Subcutaneous abdominal adipose tissue (tissue), 5 donors: ENCODE measurements around the gene HLTF.
"Not testable (repeated sequence)": the region's sequence is repeated elsewhere in the genome, so short reads cannot be mapped to it uniquely, and the experiment has no call there.

Source experiments
- H3K27ac ChIP-seq: one replicate; pipeline ENCODE4 v1.7.0; 2013; ENCODE audit warnings: low read depth, mild to moderate bottlenecking, inconsistent platforms, low read length, moderate library complexity
- H3K27me3 ChIP-seq, 5 donors: one replicate each; pipeline ENCODE4 v1.7.0; 2013; ENCODE audit warnings: low read length in 5 of 5, inconsistent platforms in 1 of 5; ENCODE audit not compliant: control insufficient read depth in 5 of 5, insufficient read depth in 4 of 5
- H3K36me3 ChIP-seq, 5 donors: one replicate each; pipeline ENCODE4 v1.7.0; 2013; ENCODE audit warnings: low read length in 5 of 5; ENCODE audit not compliant: control insufficient read depth in 5 of 5, insufficient read depth in 5 of 5
- H3K4me1 ChIP-seq, 5 donors: one replicate each; pipeline ENCODE4 v1.7.0; 2013; ENCODE audit warnings: low read length in 5 of 5, mild to moderate bottlenecking in 3 of 5, moderate library complexity in 1 of 5; ENCODE audit not compliant: control insufficient read depth in 5 of 5, insufficient read depth in 5 of 5
- H3K4me3 ChIP-seq, 5 donors: one replicate each; pipeline ENCODE4 v1.7.0; 2013; ENCODE audit warnings: low read length in 5 of 5, low read depth in 1 of 5
- H3K9ac ChIP-seq, 5 donors: one replicate each; pipeline ENCODE4 v1.7.0; 2013; ENCODE audit warnings: low read length in 5 of 5, mild to moderate bottlenecking in 4 of 5, moderate library complexity in 3 of 5
- H3K9me3 ChIP-seq, 5 donors: one replicate each; pipeline ENCODE4 v1.7.0; 2013; ENCODE audit warnings: low read length in 5 of 5; ENCODE audit not compliant: control insufficient read depth in 5 of 5
- donor health status: healthy.
- donor health status: healthy.
- donor health status: healthy.
- donor health status: healthy.
- donor health status: healthy.

Gene HLTF

DNA sequence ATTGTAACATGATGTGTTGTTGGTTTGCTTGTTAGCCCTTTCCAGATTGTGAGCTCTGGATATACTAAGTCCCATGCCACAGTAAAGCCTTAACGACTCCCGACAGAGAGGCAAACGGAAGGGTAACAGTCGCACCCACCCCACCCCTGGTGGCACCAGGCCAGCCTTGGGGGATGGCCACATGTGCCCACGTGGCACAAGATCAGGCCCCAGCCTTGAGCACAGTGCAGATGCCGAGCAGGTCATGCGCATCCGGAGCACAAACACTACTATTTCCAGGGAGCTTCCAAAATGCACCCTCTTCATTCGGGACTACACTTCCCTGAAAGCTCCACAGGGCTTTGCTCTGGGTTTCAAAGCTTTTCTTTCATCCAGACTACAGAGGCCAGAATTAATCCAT lies 32.4 kb upstream of the HLTF start:
- Histone ChIP-seq H3K36me3 (no peaks in the 10 kb centered on the region), H3K4me1 (peaks cover 0 to 8% (median 3%) of the 10 kb centered on the region in 5 donors), H3K9ac (no peak overlapping the region), H3K27ac (no peak overlapping the region), H3K4me3 (no peak overlapping the region), H3K27me3 (no peaks in the 10 kb centered on the region), H3K9me3 (no peaks in the 10 kb centered on the region)

DNA sequence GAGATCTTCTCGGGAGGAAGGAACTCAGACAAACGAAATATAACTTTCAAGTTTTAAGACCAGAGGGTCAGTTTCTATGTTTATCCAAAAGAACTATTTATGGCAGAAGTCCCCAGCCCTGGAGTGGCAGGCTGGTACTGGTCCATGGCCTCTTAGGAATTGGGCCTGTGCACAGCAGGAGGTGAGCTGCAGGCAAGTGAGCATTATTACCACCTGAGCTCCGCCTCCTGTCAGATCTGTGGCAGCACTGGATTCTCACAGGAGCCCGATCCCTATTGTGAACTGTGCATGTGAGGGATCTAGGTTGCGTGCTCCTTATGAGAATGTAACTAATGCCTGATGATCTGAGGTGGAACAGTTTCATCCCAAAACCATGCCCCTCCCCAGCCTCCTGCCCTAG lies 28.8 kb upstream of the HLTF start:
- Histone ChIP-seq H3K36me3 (no peaks in the 10 kb centered on the region), H3K27me3 (no peaks in the 10 kb centered on the region), H3K9ac (no peak overlapping the region), H3K27ac (no peak overlapping the region), H3K4me1 (peaks cover 0 to 8% (median 3%) of the 10 kb centered on the region in 5 donors), H3K9me3 (no peaks in the 10 kb centered on the region), H3K4me3 (no peak overlapping the region)

DNA sequence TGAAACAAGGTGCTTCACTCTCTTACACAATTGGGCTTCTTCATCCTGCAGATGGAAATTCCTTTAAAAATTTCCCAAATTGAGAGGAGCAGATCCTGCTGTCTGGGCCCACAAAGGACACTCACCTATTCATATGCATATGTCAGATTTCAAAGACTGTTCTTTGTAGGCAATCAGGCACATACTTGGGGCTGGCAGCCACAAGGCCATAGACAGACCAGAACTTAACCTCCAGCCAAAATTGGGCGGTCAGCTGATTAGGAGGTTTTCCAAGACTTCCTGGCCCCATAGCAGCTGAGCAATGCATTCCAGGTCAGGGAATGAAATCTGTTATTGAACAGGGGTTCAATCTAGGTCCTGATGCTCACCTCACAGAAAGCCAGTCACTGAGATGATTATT lies 28.1 kb upstream of the HLTF start:
- no peaks in the 10 kb centered on the region for H3K36me3 ChIP-seq
- H3K4me3 ChIP-seq, result no peak overlapping the region
- H3K27me3 ChIP-seq, result no peaks in the 10 kb centered on the region
- H3K9me3 ChIP-seq, result no peaks in the 10 kb centered on the region
- H3K9ac ChIP-seq, result no peak overlapping the region
- H3K27ac ChIP-seq, result no peak overlapping the region
- peaks cover 0 to 8% (median 3%) of the 10 kb centered on the region in 5 donors for H3K4me1 ChIP-seq

DNA sequence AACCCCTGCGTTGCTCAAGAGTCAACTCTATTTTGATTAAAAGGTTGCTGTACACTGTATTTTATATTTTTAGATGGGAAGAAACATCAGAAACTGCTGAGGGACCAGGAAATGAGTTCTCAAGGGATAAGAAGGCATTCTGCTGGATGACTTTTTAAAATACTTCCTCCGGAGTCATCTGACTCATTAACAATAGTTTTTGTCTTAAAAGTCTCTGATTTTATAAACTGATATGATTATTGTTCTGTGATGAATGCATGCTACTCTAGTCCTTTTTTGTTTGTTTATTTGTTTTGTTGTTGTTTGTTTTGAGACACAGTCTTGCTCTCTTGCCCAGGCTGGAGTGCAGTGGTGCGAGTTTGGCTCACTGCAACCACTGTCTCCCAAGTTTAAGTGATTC lies 18.2 kb upstream of the HLTF start:
- peaks cover 0 to 10% (median 2%) of the 10 kb centered on the region in 5 donors for H3K9me3 ChIP-seq
- H3K27me3 ChIP-seq, result peaks cover 0 to 2% (median 0%) of the 10 kb centered on the region in 5 donors
- H3K4me1 ChIP-seq, result peaks cover 0 to 4% (median 0%) of the 10 kb centered on the region in 5 donors
- no peak overlapping the region for H3K27ac ChIP-seq
- no peaks in the 10 kb centered on the region for H3K36me3 ChIP-seq
- no peak overlapping the region for H3K4me3 ChIP-seq
- no peak overlapping the region for H3K9ac ChIP-seq

DNA sequence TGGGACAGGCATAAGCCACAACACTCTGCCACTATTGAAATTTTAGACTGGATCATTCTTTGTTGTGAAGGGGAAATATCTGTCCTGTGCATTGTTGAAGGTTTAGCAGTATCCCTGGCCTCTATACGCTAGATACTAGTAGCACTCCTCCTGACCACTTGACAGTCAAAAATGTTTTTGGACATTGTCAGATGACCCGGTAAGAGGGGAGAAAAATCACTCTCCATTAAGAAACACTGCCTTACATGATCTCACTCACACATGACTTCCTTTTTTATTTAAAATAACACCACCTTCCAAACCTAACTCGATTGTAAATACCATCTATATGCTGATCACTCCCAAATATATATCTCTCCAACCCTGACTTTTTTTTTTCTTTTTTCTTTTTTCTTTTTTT lies 15.3 kb upstream of the HLTF start:
- Histone ChIP-seq H3K36me3 (no peaks in the 10 kb centered on the region), H3K4me1 (peaks cover 0 to 4% (median 4%) of the 10 kb centered on the region in 5 donors), H3K27ac (no peak overlapping the region), H3K9me3 (peaks cover 0 to 9% (median 2%) of the 10 kb centered on the region in 5 donors), H3K27me3 (peaks cover 0 to 2% (median 0%) of the 10 kb centered on the region in 5 donors), H3K4me3 (no peak overlapping the region), H3K9ac (no peak overlapping the region)

DNA sequence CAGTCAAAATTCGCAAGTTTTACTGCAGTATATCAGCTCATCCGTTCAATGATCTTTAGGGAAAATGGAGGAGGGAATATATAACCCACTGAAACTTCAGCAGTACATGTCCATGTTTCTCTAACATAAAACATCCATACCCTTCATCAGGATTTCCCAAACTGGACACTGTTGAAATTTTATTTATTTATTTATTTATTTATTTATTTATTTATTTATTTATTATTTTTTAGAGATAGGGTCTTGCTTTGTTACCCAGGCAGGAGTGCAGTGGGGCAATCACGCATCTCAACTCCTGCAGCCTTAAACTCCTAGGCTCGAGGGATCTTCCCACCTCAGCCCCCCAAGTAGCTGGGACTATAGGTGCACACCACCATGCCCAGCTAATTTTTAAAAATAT lies 14.8 kb upstream of the HLTF start:
- peaks cover 0 to 4% (median 4%) of the 10 kb centered on the region in 5 donors for H3K4me1 ChIP-seq
- no peak overlapping the region for H3K27ac ChIP-seq
- no peak overlapping the region for H3K4me3 ChIP-seq
- H3K27me3 ChIP-seq, result peaks cover 0 to 2% (median 0%) of the 10 kb centered on the region in 5 donors
- H3K9ac ChIP-seq, result no peak overlapping the region
- no peaks in the 10 kb centered on the region for H3K36me3 ChIP-seq
- peaks cover 0 to 8% (median 2%) of the 10 kb centered on the region in 5 donors for H3K9me3 ChIP-seq

DNA sequence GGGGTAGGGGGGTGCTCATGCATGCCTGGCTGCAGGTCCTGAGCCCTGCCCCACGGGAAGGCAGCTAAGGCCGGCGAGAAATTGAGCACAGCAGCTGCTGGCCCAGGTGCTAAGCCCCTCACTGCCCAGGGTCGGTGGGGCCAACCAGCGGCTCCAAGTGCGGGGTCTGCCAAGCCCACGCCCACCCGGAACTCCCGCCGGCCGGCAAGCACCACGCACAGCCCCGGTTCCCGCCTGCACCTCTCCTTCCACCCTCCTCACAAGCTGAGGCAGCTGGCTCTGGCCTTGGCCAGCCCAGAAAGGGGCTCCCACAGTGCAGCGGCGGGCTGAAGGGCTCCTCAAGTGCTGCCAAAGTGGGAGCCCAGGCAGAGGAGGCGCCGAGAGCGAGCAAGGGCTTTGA lies 11.7 kb upstream of the HLTF start:
- not testable (repeated sequence) for H3K27ac ChIP-seq

DNA sequence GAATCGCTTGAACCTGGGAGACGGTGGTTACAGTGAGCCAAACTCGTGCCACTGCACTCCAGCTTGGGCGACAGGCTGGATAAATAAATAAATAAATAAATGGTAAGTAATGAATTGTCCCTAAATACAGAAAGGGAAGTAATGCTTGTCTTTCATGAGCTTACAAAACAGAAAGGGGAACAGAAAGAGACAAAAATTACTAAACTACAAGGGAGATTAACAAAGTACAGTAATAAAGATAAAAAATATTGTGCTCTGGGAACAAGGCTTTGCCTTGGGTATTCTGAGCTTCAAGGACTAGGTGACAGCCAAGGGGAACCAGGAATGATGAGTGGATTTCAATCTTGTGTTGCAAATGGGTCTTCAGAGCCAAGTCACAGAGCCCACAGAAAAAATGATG lies 9.2 kb upstream of the HLTF start:
- Histone ChIP-seq H3K4me1 (peaks cover 0 to 10% (median 4%) of the 10 kb centered on the region in 5 donors), H3K36me3 (no peaks in the 10 kb centered on the region), H3K27ac (no peak overlapping the region), H3K27me3 (no peaks in the 10 kb centered on the region), H3K9ac (no peak overlapping the region), H3K4me3 (no peak overlapping the region), H3K9me3 (no peaks in the 10 kb centered on the region)

More for the DNA sequence above, 11.7 kb upstream of the HLTF start:
- not testable (repeated sequence) for H3K27me3 ChIP-seq, H3K4me3 ChIP-seq, H3K9me3 ChIP-seq, H3K9ac ChIP-seq, H3K36me3 ChIP-seq, H3K4me1 ChIP-seq

DNA sequence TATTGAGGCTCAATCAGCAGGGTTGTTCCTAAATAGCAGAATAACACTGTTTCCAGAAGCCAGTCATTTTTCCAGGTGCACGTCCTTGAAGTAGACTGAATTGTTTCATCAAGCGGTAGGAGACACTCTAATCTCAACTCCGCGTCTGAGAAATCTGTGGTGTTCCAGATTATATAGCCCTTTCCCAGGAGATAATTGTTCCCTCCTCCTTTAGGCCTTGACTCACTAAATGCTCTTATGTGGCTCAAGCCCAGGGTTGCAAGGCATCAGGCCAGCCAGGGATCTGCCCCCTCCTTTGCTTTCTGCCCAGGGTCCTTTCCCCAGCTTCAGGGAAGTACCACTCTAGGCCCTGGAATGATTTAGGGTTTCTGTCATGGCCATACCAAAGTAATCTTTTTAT lies 5.7 kb upstream of the HLTF start:
- Histone ChIP-seq H3K36me3 (no peaks in the 10 kb centered on the region), H3K27ac (no peak overlapping the region), H3K4me3 (no peak overlapping the region), H3K27me3 (no peaks in the 10 kb centered on the region), H3K9ac (no peak overlapping the region), H3K4me1 (peaks cover 0 to 21% (median 5%) of the 10 kb centered on the region in 5 donors), H3K9me3 (no peaks in the 10 kb centered on the region)

DNA sequence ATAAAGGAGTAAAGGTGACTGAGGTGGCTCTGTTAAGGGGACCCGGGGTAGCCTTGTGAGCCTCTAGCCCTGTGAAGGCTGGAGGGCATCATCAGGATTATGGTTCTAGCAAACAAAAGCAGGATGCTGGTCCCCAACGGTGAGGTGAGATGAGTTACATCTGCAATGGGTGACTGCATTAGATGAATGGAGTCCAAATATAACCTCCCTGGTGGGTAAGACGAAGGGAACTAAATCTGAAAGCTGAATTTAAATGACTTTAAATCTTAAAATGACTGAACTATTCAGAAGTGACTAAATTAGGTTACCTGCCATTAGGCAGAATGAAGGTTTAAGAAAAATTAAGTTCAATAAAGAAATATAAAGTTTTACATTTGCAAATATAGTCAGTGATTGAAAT lies 4.6 kb upstream of the HLTF start:
- Histone ChIP-seq H3K27me3 (no peaks in the 10 kb centered on the region), H3K4me3 (no peak overlapping the region), H3K4me1 (peaks cover 0 to 28% (median 10%) of the 10 kb centered on the region in 5 donors), H3K27ac (no peak overlapping the region), H3K9me3 (no peaks in the 10 kb centered on the region), H3K36me3 (no peaks in the 10 kb centered on the region), H3K9ac (no peak overlapping the region)

DNA sequence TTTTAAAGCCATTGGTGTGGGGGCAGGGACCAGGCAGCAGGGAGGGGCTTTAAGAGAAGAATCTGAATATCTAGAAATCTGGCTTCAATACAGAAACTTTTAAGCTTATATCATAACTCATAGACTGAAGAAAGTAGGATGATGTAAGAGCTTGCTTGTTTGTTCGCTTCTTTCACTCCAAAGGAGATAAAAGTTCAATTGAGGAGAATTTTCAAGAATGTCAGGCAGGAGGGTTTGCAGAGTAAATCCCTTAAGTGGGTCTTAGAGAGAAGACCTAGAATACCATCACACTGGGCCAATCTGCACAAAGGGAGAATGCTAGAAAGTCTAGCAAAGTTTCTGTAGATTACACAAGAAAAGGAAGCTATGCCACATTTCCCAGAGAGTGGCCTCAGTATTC lies 4.1 kb upstream of the HLTF start:
- Histone ChIP-seq H3K4me1 (peaks cover 0 to 33% (median 14%) of the 10 kb centered on the region in 5 donors), H3K36me3 (no peaks in the 10 kb centered on the region), H3K4me3 (no peak overlapping the region), H3K27me3 (no peaks in the 10 kb centered on the region), H3K27ac (no peak overlapping the region), H3K9me3 (no peaks in the 10 kb centered on the region), H3K9ac (no peak overlapping the region)
